T follicular helper cell (primary cell): ENCODE data around the gene DOCK8.

Experiments used
- DNase-seq: peaks from one replicate; pipeline ENCODE4 v3.0.0-alpha.2; 2020; ENCODE audit warnings: low read depth

Gene DOCK8

GRCh38 chr9:462121-462520 lies 247.5 kb downstream of the DOCK8 start:
- DNase-seq = no peak

DNA sequence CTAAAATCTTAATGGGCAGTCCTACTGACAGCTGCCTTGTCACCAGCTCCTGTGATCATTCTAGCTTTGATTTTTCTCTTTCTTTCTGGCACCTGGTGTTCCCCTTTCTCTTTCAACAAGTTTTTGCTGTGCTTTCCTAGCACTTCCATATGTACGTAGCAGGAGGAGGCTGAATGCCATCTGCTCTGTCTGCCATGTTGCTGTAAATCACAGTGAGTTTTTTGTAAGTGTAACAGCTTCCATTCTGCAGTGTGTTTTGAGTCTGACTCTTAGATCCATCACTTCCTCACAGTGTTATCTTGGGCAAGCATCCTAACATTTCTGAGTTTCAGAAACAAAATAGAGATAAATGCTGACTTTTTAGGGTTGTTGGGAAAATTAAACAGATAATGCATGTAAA lies 247.9 kb downstream of the DOCK8 start:
- DNase-seq = no peak

GRCh38 chr9:463455-464171 lies 248.9 kb downstream of the DOCK8 start:
- DNase-seq = no peak

DNA sequence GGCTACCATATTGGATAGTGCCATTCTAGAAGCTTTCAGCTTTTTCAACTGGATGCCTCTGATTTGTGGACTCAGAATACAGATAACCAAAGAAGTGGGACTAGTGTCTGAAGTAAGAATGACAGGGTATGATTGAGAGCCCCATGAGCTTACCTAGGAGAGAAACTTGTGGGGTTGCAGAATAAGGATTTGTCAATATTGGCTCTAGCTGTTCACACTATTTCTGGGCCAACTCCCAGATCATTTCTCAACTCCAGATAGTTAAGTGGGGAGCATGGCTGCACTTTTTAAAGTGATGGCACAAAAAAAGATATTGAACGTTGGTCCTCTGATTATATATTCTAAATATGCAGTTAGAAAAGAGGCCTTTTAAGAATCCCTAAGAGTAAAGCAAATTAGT lies 252.1 kb downstream of the DOCK8 start:
- DNase-seq = no peak

- no peak for DNase-seq
These were observed 254.2 kb downstream of the DOCK8 start for GRCh38 chr9:468766-469426.

DNA sequence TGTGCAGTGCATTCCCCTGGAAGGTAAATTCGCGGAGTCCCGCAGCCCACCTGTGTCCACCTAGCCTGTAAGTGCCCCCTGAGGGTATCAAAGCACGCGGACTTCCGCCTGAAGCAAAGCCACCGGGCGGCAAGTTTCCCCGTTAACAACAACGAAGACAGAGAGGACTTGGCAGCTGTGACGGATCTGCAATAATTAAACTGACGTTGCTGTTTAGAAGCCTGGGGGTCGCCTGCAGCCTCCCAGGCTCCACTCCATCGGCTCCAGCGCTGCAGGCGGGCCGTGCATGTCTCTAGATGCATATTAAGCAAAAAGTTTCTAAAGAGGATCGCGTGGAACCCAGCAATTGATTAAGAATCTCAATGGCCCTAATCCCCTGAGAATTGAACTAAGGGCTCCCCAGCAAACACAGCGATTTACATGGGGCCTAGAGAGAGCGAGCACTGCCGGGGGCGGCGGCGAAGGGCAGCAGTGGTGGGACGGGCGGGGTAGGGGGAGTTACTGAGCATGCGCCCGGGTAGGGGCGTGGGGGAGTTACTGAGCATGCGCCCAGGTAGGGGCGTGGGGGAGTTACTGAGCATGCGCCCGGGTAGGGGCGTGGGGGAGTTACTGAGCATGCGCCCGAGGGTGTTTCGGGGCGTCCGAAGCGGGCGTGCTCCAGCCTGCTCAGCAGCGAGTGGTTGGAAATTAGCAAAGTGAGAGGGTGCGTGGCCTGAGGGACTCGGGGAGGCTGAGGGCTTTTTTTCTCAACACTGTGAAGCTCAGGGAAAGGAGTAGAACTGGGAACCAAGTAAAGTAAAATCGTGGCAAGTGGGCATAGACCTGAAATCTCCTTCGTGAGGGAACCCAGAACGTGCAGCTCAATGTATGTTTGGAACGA lies 255.2 kb downstream of the DOCK8 start:
- DNase-seq = peak; percentile 78

DNA sequence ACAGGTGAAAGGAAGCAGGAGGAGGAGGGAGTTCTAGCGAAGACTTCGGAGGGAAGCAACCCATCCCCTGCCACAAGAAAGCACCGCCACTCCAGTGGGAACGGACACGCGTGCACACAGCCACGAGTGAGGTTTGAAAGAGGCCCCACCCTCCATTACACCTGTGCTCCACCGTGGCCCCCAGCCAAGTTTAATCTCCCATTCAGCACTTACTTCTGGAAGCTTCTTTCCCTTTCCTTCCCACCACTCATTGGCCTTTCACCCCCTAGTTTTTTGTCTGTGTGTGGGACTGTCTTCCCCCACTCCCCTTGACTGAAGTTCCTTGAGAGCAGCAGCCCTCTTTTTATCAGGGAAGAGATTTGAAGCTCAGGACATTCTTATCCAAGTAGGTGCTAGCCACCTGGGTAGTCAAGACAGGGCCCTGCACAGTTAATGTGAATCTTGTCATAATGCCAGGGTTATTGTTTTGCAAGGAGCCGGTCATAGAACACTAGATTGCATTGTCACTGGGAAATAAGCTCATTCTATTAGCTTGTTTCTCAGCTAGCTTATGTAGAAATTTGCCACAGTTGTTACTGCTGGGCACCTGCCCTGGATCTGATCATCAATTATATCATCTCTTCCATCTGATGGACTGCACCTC lies 256.0 kb downstream of the DOCK8 start:
- no peak for DNase-seq

DNA sequence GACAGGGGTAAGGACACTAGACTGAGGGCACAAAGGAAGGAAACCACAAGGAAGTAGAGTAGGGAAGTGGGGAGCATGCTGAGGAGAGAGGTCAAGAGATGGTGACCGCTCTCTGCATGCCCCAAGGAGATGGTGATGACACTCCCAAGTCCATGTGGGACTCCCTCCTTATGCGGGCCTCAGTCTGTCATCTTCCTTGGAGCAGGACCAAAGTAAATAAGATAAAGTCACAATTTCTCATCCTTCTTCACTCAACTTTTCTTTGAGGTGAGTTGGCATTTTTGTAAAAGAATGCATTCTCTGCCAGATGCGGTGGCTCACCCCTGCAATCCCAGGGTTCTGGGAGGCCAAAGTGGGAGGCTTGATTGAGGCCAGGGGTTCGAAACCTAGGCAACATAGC lies 256.7 kb downstream of the DOCK8 start:
- no peak for DNase-seq

DNA sequence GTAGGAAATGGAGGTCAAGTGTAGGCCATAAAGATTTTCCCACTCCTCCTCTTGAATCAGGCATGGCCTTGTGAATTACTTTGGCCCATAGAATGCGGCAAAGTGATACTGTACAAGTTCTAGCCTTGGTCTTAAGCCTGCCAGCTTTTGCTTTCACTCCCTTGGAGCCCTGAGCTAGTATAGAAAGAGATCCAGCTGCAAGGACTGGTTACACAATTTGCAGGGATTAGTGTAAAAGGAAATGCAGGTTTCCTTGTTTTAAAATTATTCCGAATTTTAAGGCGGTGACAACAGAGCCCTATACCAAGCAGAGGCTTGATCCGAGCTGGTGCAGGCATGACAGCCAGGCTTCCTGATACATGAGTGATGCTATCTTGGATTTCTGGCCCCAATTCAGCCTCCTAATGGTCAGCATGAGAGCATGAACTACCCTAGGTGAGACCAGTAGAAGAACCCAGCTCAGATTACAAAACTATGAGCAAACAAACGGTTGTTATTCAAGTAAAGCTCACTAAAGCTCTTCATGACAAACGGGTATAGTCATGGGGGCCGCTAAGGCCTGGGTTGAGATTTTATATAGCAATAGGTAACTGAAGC lies 257.9 kb downstream of the DOCK8 start:
- DNase-seq = no peak

DNA sequence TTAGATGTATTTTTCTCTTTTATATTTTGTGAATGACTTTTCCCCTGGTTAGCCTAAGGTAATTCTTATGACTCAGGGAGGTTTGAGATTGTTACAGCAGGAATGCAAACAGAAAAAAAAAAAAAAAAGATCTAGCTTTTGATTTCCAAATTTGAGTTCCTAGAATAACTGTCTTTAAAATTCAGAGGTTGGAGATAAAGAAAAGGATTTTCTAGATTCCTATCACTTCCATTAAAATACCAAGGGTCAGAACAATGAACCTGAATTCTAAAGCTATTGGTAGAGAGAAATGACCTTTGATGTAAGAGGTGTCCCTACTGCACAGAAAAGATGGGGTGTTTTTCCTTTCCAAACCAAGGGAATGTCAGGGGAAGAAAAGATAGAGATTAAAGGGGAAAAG lies 262.5 kb downstream of the DOCK8 start:
- DNase-seq = no peak

- no peak for DNase-seq
These were observed 264.8 kb downstream of the DOCK8 start for GRCh38 chr9:479304-479970.

GRCh38 chr9:479971-480350 lies 265.3 kb downstream of the DOCK8 start:
- DNase-seq = no peak

DNA sequence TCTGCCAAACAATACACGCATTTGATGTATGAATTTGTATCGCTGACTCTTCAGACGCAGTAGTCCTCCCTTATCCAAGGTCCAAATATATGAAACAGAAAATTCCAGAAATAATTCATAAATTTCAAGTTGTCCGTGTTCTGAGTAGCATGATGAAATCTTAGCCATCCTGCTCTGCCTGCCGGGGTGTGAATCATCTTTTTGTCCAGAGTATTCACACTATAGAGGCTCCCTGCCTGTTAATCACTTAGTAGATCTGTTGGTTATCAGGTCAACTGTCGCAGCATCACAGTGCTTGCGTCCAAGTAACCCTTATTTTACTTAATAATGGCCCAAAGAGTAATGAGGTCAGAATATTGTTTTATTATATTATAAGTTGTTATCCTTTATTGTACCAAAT lies 268.1 kb downstream of the DOCK8 start:
- no peak for DNase-seq

- DNase-seq = no peak
These were observed 271.5 kb downstream of the DOCK8 start for GRCh38 chr9:486156-486555.

GRCh38 chr9:487429-487828 lies 272.8 kb downstream of the DOCK8 start:
- DNase-seq = no peak

DNA sequence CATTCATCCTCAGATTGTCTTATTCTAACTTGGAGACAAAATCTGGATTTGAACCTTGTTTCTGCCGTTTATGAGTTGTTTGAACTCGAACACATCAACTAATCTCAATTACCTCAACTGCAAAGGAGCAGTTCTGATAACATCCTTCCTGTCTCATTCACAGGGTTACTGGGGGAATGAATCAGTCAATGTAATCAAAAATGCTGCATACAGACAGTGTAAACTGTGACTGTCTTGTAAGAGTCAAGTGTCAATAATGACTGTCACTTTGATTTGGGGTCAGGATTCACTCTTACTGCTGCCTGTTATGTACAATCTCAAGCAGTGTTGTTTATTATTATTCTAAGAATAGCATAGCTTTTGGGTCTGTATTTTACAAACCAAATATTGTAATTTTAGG lies 273.8 kb downstream of the DOCK8 start:
- no peak for DNase-seq

DNA sequence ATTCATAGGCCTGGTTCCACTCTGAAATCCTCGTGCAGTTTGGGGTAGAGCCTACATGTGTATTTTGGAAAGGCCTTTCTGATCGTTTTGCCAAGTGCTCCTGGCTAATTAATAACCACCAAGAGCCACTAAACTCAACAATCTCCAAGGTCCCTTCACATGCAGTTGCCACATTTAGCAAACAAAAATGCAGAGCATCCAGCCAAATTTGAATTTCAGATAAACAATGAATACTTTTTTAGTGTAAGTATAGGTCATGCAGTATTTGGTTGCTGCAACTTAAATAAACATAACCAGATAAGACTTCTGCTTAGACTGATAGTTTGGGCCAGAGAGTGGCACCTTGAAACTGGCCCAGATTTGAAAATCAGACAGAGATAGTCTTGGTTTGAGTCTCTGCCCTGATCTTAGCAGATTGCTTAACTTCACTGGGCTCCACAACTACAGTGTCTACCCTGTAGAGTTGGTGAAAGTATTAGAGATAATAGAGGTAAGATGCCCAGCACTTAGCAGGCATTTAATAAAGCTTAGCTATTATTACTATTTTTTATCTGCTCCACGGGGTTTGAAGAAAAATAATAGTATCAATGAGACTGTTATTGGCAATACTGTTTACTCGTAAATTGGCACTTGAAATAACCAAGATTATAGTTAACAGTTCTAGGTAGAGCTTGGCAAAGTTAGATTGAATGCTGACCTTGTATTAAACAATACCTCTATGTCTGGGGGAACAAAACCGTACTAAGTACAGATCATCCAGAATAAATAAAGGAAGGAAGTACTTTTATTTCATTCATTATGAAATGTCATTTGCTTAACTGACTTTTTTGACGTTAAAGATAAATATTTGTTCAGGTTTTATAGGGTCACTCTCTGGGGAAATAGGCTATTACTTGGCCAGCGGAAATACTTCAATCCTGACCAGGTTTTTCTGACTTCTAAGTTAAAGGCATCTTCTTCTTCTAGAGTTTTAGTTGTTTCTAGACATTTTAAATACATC lies 274.8 kb downstream of the DOCK8 start:
- DNase-seq = no peak

DNA sequence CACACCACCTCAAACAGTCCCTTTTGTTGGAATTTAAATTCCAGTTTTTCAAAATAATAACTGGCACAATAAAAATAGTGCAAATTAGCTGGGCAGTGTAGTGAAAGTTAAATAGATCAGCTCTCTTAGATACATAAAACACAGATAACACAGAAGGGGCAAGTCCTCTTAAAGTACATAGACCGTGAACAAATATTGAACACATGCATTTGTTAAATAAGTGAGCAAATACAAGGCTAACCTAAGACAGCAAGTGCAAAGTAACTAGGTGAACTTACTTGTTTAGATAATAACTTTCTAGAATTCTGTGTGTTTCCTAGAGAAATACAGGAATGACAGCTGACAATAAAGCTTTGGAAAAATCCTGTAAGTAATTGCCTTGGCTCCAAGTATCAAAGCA lies 280.1 kb downstream of the DOCK8 start:
- no peak for DNase-seq

GRCh38 chr9:495739-496138 lies 281.1 kb downstream of the DOCK8 start:
- no peak for DNase-seq

GRCh38 chr9:503326-503725 lies 288.7 kb downstream of the DOCK8 start:
- no peak for DNase-seq
